Fibroblast of mammary gland (primary cell): ENCODE data around the gene CHD5.

Experiments used
- DNase-seq: peaks from one replicate; pipeline ENCODE4 v3.0.0-alpha.2; 2010; ENCODE audit warnings: low read depth
- H3K4me3 ChIP-seq: 2 replicates; pipeline ENCODE4 v1.5.1; 2011; ENCODE audit warnings: low read depth, mild to moderate bottlenecking, low read length, moderate library complexity; ENCODE audit not compliant: control insufficient read depth
- TF ChIP-seq, protein P1 (sequence below): conservative IDR thresholded peaks from 2 replicates; pipeline ENCODE4 v1.5.1; 2011; ENCODE audit warnings: low read depth, low read length, inconsistent platforms; ENCODE audit not compliant: control insufficient read depth, insufficient read depth

Gene CHD5

DNA sequence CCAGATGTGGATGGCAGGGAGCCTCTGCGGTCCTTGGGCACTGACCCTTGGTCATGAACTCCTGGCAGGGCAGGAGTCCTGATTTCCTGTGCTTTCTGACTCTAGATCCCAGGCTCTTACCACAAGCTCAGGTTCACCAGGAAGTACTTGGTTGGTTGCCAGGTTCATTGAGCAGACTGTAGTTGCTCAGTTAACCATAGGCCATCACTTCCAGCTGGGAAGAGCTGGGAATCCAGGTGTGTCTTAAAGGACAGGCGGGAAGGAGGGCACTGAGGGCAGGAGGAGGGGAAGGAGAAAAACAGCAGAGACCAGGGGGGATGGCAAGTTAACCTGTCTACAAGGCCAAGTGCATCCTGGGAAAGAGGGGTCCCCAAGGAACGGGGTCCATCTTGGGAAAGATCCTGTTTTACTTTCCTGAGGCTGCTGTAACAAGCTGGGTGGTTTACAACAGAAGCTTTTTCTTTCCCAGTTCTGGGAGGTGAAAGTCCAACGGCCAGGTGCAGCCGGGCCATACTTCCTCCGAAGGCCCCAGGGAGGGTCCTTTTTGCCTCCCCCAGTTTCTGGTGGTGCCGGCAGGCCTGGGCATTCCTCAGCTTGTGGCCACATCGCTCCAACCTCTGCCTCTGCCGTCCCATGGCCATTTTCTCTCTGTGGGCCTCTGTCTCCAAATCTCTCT, 122.8 kb downstream of the CHD5 start:
- no peak for DNase-seq
- TF ChIP-seq, protein P1, sequence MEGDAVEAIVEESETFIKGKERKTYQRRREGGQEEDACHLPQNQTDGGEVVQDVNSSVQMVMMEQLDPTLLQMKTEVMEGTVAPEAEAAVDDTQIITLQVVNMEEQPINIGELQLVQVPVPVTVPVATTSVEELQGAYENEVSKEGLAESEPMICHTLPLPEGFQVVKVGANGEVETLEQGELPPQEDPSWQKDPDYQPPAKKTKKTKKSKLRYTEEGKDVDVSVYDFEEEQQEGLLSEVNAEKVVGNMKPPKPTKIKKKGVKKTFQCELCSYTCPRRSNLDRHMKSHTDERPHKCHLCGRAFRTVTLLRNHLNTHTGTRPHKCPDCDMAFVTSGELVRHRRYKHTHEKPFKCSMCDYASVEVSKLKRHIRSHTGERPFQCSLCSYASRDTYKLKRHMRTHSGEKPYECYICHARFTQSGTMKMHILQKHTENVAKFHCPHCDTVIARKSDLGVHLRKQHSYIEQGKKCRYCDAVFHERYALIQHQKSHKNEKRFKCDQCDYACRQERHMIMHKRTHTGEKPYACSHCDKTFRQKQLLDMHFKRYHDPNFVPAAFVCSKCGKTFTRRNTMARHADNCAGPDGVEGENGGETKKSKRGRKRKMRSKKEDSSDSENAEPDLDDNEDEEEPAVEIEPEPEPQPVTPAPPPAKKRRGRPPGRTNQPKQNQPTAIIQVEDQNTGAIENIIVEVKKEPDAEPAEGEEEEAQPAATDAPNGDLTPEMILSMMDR, result no peak
- H3K4me3 ChIP-seq, result no peak overlapping the region

DNA sequence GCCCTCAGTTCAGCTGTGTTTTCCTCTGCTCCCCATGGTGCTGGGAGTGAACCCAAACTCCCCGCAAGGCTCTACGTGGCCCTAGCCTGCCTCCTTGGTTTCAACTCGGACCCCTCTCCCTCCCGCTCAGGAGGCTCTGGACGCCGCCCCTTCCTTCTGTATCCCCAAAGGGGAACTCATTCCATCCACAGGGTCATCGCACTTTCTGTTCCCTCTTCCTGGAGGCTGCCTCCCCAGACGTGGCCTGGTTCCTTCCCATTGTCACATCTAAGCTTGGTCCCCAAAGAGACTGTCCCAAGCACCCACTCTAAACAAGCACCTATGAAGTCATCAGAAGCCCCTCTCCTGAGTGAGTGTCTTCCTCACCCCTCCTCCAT, 123.6 kb downstream of the CHD5 start:
- TF ChIP-seq, protein P1, result no peak
- no peak overlapping the region for H3K4me3 ChIP-seq
- no peak for DNase-seq

DNA sequence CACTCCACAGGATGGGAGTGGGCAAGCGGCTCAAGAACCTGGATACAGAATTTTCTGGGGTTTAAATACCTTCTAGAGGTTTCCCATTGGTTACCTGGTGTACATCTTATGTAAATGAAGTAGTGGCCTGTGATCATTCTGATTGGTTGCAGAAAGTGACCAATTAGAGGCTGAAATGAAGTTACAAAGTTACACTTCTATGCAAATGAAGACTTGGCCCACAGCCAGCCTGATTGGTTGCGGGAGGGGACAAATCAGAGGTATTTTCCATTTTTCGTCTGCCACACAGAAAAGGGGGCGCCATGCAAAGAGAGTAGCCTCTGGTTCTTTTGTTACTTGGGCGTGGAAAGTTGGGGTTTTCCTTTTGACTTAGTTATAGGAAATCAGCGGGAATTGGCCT, 125.5 kb downstream of the CHD5 start:
- DNase-seq, result no peak
- TF ChIP-seq, protein P1, result no peak
- no peak overlapping the region for H3K4me3 ChIP-seq

DNA sequence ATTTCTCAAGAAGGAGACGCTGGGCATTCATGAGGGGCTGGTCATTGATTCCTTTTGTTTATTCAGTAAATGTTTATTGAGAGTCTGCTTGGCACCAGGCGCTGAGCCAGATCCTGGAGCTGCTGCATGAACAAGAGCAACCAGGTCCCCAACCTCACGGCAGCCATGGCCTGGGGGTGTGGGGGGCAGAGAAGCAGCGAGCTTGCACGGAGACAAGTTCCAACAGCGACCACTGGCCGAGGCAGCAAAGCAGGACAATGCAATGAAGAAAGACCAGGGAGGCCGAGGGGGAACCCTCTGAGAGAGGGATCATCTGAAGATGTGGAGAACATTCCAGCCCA, 126.9 kb downstream of the CHD5 start:
- TF ChIP-seq, protein P1, result no peak
- H3K4me3 ChIP-seq, result no peak overlapping the region
- no peak for DNase-seq

DNA sequence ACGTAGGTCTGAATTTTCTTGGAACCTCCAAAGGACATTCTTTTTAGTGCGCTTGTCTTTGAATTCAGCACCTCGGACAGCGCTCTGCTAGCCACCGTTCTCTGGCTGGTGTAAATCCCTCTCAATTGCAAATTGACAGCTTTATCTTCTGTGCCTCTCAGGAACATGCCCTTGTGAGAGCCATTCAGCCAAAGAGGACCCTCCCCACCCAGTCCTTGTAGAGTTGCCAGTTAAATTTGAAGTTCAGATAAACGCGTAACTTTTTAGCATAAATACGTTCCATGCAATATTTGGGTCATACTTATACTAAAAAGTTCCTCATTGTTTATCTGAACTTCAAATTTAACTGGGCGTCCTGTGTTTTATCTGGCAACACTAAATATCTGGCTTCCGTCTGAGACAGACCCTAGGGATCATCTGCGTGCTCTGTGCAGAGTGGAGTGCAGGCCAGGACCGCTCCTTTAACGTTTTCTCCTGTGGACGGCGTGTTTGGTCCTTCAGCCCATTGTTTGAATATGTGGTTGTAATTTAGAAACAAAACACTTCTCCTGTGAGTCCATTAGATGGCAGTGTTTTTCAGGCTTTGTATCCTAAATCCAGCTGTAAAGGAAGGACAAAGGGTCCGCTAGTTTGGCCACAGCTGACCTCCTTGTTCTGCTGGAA, 127.4 kb downstream of the CHD5 start:
- H3K4me3 ChIP-seq, result no peak overlapping the region
- DNase-seq, result peak; percentile 64
- TF ChIP-seq, protein P1, result peak; percentile 57
